GM21526 (cell line): ENCODE results near the gene C4orf51.
A peak's percentile ranks its signal among the peaks of the same experiment; 100 is the strongest.

Experiments
- ATAC-seq: cut with Tn5 transposase; IDR thresholded peaks from one replicate; pipeline ENCODE4 v1.9.1; 2021; ENCODE audit warnings: moderate library complexity; ENCODE audit not compliant: unreplicated experiment, low FRiP score

Gene C4orf51

DNA sequence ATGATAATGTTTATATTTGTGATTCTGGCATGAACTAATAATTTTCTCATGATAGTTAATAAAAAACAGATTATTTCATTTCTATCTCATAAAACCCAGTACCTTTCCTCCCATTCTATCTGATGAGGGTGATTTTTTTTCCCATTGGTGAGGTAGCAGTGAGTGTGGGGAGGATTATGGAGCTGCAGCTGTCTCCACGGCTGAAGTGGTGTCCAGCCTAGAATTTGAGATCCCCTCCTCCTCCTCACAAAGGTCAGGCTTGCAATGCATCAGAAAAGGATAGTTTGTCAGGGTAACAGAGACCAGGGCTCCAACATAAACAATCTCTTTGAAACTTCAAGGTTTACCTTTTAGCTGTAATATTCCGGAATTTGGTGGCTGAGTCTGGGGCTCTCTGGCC lies 60.9 kb downstream of the C4orf51 start:
- ATAC-seq, result no peak

DNA sequence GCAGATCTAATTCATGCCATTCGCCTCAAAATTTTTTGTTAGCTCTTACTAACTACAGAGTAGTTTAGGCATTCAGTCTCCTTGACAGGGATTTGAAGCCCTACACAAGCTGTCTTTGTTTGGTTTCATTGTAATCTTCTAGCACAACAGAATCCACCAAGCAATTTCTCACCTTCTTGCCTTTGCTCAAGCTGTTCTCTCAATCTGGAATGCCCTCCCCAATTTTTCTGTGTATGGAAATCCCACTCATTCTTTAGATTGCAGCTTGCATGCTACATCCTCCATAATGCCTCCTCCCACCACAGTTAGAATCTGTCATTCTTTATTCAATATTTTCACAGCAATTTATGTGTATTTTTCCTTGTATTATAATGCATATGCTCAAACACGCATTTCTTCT lies 63.7 kb downstream of the C4orf51 start:
- no peak for ATAC-seq

DNA sequence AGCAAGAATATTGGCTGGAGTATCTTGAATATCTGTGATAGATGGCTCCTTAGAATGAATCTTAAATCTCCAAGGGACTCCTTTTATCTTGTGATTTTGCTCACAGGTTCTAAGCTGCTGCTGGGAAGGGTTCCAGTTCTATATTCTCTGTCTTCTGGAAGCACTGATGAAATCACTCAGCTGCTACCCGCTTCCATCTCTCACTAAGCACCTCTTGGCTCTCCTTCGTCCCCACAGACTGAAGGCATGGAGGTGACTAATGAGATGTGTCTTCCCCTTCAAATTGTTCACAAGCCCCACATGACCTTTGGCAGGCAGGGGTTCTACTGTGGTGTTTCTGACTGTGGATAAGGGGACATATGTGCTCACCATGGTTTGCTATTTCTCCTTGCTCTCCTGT lies 75.9 kb downstream of the C4orf51 start:
- no peak for ATAC-seq

GRCh38 chr4:145756244-145756643 lies 76.3 kb downstream of the C4orf51 start:
- no peak for ATAC-seq

DNA sequence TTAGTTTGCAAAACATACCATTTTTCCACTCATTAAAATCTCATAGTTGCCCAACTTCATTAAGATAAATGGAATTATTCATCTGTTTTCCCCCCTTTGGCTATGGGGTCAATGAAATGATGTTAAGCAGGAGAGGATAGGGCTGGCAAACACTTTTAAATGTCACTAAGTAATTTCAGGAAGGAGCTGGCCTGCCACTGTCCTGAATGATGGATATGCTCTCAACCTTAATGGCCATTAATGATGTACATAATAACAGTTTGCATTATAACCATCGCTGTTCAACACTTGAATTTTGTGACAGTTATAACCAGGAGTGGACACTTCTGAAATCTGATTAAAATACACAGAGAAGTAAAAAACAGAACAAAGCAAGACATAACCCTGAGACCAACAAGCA lies 77.2 kb downstream of the C4orf51 start:
- no peak for ATAC-seq

DNA sequence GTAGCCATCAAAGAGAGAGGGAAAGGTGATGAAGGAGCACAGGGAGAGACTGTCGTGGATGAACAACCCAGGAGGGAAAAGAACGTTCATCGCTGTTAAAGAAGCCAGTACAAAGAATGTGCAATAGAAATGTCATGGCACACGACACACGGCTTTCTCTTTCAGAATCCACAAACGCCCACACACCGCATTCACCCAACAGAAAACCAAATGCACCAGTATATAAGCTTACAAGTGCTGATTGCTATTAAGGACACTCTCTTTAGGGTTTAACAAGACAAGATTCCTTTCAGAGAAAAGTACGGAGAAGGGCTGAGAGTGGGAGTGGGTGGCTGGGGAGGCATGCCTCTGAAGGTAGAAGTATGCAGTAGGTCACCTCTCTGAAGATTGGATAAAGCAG lies 80.2 kb downstream of the C4orf51 start:
- ATAC-seq, result no peak

- ATAC-seq, result no peak
Observed at GRCh38 chr4:145760961-145761929, 81.3 kb downstream of the C4orf51 start.

DNA sequence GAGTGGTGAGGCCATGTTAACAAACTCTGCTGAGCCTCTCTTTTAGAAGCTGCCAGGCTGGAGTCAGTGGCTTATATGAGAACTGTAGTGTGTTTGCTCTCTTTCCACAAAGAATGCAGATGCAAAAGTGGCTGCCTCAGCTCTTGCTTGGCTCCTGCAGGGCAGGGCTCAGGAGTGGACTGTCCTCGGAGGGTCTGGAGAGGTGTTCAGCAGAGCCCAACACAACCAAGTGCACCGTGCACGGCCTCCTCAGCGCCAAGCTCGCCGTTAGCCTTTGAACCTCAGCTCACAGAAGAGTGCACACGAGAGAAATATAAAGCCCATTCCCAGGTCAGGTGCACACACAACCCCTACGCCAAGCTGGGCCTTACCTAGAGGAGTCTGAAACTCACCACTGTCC lies 82.8 kb downstream of the C4orf51 start:
- no peak for ATAC-seq

- ATAC-seq, result no peak
Observed at GRCh38 chr4:145763399-145763798, 83.5 kb downstream of the C4orf51 start.

- ATAC-seq, result no peak
Observed at GRCh38 chr4:145766273-145766672, 86.3 kb downstream of the C4orf51 start.

DNA sequence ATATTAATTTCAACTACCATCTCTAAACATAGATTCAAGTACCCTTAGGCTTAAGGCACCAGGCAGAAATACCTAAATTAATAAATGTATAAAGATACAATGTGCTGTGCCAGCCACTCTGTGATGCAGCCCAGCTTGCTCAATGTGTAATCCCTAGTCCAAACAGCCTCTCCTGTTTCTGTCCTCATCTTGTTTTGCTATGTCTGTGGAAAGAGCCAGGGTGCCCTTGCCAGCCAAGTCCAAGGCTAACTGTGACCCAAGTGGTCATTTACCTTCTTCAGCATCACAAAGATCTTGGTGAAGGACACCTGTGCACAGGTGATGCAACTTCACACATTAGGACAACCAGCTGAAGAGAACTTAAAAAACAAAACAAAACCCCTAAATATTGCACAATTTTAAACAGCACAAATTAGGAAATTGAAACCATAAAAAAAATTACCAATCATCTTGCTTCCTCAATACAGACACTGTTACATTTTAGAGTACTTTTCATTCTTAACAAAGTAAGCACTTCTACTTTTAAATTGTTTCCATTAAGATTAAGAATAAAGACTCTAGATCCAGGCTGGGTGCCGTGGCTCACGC lies 89.6 kb downstream of the C4orf51 start:
- no peak for ATAC-seq

DNA sequence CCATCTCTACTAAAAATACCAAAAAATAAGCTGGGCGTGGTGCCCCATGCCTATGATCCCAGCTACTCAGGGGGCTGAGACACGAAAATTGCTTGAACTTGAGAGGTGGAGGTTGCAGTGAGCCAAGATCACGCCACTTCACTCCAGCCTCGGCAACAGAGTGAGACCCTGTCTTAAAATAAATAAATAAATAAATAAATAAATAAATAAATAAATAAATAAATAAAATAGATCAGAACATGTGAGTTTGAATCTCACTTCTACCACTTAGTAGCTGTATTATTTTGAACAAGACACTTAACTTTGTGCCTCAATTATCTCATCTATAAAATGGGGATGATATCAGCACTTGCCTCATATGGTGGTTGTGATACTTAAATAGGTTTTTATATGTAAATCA lies 90.2 kb downstream of the C4orf51 start:
- no peak for ATAC-seq

DNA sequence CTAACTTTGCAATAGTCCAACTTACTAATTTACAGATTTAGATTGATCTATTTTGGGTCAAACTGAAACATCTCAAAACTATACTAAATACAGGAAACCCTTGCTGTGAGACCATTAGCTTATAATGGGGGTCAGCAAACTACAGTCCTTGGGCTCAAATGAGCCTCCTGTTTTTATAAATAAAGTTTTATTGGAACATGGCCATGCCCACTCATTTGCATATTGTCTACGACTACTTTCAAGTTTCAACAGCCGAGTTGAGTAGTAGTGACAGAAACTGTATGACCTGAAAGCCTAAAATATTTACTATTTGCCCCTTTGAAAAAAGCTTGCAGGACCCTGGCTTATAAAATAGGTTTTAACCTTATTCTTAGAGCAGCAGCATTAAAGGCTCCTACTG lies 92.4 kb downstream of the C4orf51 start:
- no peak for ATAC-seq

- peak; percentile 89 for ATAC-seq
Observed at GRCh38 chr4:145773581-145774234, 93.8 kb downstream of the C4orf51 start.

GRCh38 chr4:145774473-145774872 lies 94.5 kb downstream of the C4orf51 start:
- ATAC-seq, result no peak

DNA sequence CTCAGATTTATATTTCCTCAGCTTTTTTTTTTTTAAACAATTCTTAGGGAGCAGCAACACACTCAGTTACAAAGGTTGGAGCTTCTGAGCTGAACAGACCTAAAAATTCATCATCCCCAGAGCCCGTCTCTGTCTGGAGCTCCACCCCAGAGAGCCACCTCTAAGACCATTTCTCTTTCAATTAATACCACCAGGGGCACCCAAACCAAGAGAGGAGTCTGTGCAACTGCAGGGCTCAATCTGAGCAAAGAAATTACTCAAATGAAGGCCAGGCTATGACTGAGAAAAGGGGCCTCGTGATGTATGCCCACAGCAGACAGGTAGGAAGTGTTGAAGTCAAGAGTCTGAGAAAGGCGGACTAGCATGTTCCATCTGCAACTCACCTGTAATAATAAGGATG lies 95.5 kb downstream of the C4orf51 start:
- ATAC-seq, result no peak

DNA sequence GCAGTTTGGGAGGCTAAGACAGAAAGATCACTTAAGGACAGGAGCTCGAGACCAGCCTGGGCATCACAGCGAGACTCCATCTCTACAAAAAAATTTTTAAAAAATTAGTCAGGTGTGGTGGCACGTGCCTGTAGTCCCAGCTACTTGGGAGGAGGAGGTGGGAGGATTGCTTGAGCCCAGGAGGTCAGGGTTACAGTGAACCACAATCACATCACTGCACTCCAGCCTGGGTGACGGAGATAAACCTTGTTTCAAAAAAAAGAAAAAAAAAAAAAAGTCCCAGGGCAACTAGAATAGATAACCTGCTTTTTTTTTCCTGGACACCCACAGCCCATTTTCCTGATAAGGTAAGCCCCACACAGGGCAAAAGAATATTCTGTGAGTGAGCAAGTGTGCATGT lies 96.3 kb downstream of the C4orf51 start:
- no peak for ATAC-seq

GRCh38 chr4:145779319-145779801 lies 99.4 kb downstream of the C4orf51 start:
- no peak for ATAC-seq

GRCh38 chr4:145781351-145781750 lies 101.4 kb downstream of the C4orf51 start:
- no peak for ATAC-seq
